Measurements from ENCODE around the gene SRSF4. TPM values are rescaled to one million over a fixed set of nuclear protein-coding genes. Genes with fewer than 3 reads are reported as not detected.

The SRSF4 gene
- total and polyA plus RNA-seq, 7 donors, result 42.2 to 84.8 (median 69.0) TPM

- intact Hi-C loops (cut with DNase I), result loop anchor here in 1 of 2 donors (10.0 kb wide), 1 partner anchor 413 kb away; no protein-coding TSS in a partner anchor
- Histone ChIP-seq H3K4me1 (peaks cover 16% of the 10 kb centered on the region), H3K36me3 (ENCODE audit: insufficient read depth in 1 of 2, low read depth in 1 of 2) (peaks cover 8 to 74% of the 10 kb centered on the region in 2 donors), H3K9me3 (no peaks in the 10 kb centered on the region), H3K27me3 (ENCODE audit: insufficient read depth in 3 of 3, low read length in 2 of 3) (no peaks in the 10 kb centered on the region), H3K27ac (no peak overlapping the region), H3K4me3 (no peak overlapping the region)
- WGBS, 3 donors, result 91 to 96% (median 93%) methylated on average over 12 of the region's 12 CpGs
- ATAC-seq (no peak), DNase-seq (no peak)
- TF ChIP-seq CTCF (IDR thresholded peaks at IDR 0.05), result no peak
These were observed 16.3 kb upstream of the SRSF4 start for GRCh38 chr1:29197993-29198392.

- no peak for DNase-seq
- no peak overlapping the region for H3K27ac ChIP-seq
- 97 to 100% (median 98%) methylated on average over 2 of the region's 2 CpGs for WGBS, 3 donors
These were observed 15.9 kb upstream of the SRSF4 start for GRCh38 chr1:29197590-29197924.

GRCh38 chr1:29196863-29197589 lies 15.3 kb upstream of the SRSF4 start:
- Histone ChIP-seq H3K9me3 (no peaks in the 10 kb centered on the region), H3K27ac (no peak overlapping the region), H3K27me3 (ENCODE audit: insufficient read depth in 3 of 3, low read length in 2 of 3) (no peaks in the 10 kb centered on the region), H3K4me1 (peaks cover 7% of the 10 kb centered on the region), H3K4me3 (no peak overlapping the region), H3K36me3 (ENCODE audit: insufficient read depth in 1 of 2, low read depth in 1 of 2) (peaks cover 8 to 81% of the 10 kb centered on the region in 2 donors)
- no peak for ATAC-seq
- intact Hi-C loops (cut with DNase I), result loop anchor here in 1 of 2 donors (10.0 kb wide), 1 partner anchor 412 kb away; no protein-coding TSS in a partner anchor
- DNase-seq, result no peak
- WGBS, 3 donors, result 84 to 91% (median 91%) methylated on average over 7 of the region's 7 CpGs
- no peak for TF ChIP-seq CTCF (IDR thresholded peaks at IDR 0.05)

More at GRCh38 chr1:29197590-29197924, 15.9 kb upstream of the SRSF4 start:
- ATAC-seq, result peak in 2 of 4 donors; percentile 29 to 37
- Histone ChIP-seq H3K4me1 (peaks cover 12% of the 10 kb centered on the region), H3K27me3 (ENCODE audit: insufficient read depth in 3 of 3, low read length in 2 of 3) (no peaks in the 10 kb centered on the region), H3K9me3 (no peaks in the 10 kb centered on the region), H3K36me3 (ENCODE audit: insufficient read depth in 1 of 2, low read depth in 1 of 2) (peaks cover 8 to 78% of the 10 kb centered on the region in 2 donors), H3K4me3 (no peak overlapping the region)
- intact Hi-C loops (cut with DNase I), result loop anchor here in 1 of 2 donors (10.0 kb wide), 1 partner anchor 413 kb away; no protein-coding TSS in a partner anchor
- peak; percentile 9 for TF ChIP-seq CTCF (IDR thresholded peaks at IDR 0.05)

GRCh38 chr1:29195881-29196291 lies 14.2 kb upstream of the SRSF4 start:
- no peaks in the 10 kb centered on the region for H3K27me3 ChIP-seq (ENCODE audit: insufficient read depth in 3 of 3, low read length in 2 of 3)
- no peak for TF ChIP-seq CTCF (IDR thresholded peaks at IDR 0.05)
- H3K27ac ChIP-seq, result no peak overlapping the region
- peak; percentile 87 to 93 (median 89) for ATAC-seq
- intact Hi-C loops (cut with DNase I), result loop anchor here in 1 of 2 donors (10.0 kb wide), 1 partner anchor 411 kb away; no protein-coding TSS in a partner anchor
- H3K9me3 ChIP-seq, result no peaks in the 10 kb centered on the region
- WGBS, 3 donors, result 35 to 55% (median 46%) methylated on average over 8 of the region's 8 CpGs
- peaks cover 8 to 70% of the 10 kb centered on the region in 2 donors for H3K36me3 ChIP-seq (ENCODE audit: insufficient read depth in 1 of 2, low read depth in 1 of 2)
- H3K4me3 ChIP-seq, result no peak overlapping the region
- peaks cover 5% of the 10 kb centered on the region for H3K4me1 ChIP-seq
- peak; percentile 50 to 69 for DNase-seq

All from psoas muscle (tissue), 8 donors.